ENCODE results near the gene BHMT2. TPM values are rescaled to one million over a fixed set of nuclear protein-coding genes. Genes with fewer than 3 reads are reported as not detected.

The BHMT2 gene
- polyA plus RNA-seq, 1 of the 3 experiments (the other 2 are of a cell fraction): not detected

- H3F3A ChIP-seq (replicated peaks; ENCODE audit: insufficient read depth): peaks cover 8% of the 10 kb centered on the region
- WGBS (ENCODE audit: low lambda C conversion rate): 71% methylated on average over 6 of the region's 6 CpGs
- no peaks in the 10 kb centered on the region for H3K27me3 ChIP-seq (ENCODE audit: insufficient read depth)
- peaks cover 0 to 12% of the 10 kb centered on the region in 2 experiments; a peak in 2 of 4 replicates for H3K4me1 ChIP-seq (ENCODE audit: control insufficient read depth in 1 of 2, insufficient read depth in 2 of 2, low read depth in 1 of 2, low read length in 1 of 2)
- no peak overlapping the region for H3K9ac ChIP-seq
- no peaks in the 10 kb centered on the region for H4K20me1 ChIP-seq (ENCODE audit: insufficient read depth)
- POLR2A ChIA-PET: interaction anchor here (1.2 kb wide), 1 partner anchor 105 kb away, joined by 7 read pairs; no protein-coding TSS in a partner anchor
- no peak overlapping the region for H3K4me3 ChIP-seq (ENCODE audit: low read depth in 2 of 2, low read length in 1 of 2)
- CTCF ChIA-PET: interaction anchor here (0.8 to 8.8 kb wide), 5 partner anchors 24 to 334 kb away, joined by 3 to 585 read pairs (median 3); no protein-coding TSS in a partner anchor
- H3K36me3 ChIP-seq (replicated peaks in 1 of 2; ENCODE audit: control insufficient read depth in 1 of 2, insufficient read depth in 2 of 2, low read length in 1 of 2): no peaks in the 10 kb centered on the region
- H3K27ac ChIP-seq (ENCODE audit: low read depth in 2 of 2, low read length in 1 of 2): peak overlapping the region in 1 of 2 experiments; percentile 39; a peak in 1 of 4 replicates
- H3K9me2 ChIP-seq: no peaks in the 10 kb centered on the region
- H3K4me2 ChIP-seq: no peak overlapping the region
- H3K79me2 ChIP-seq (ENCODE audit: insufficient read depth): no peaks in the 10 kb centered on the region
- TF ChIP-seq JUND (IDR thresholded peaks at IDR 0.05) (no peak), RCOR1 (IDR thresholded peaks at IDR 0.05; ENCODE audit: low read length) (0 out of 2 replicates have a peak, but pooled peaks have one; percentile 25), PBX3 (IDR thresholded peaks at IDR 0.05) (no peak), SMC3 (IDR thresholded peaks at IDR 0.05; ENCODE audit: low read depth, low read length) (peak; percentile 11; the same call in 1 of the 2 replicates), IRF3 (IDR thresholded peaks at IDR 0.05; ENCODE audit: low read depth, low read length) (no peak), MXI1 (IDR thresholded peaks at IDR 0.05; ENCODE audit: low read depth, low read length) (no peak; the same call in 1 of the 2 replicates), EP300 (IDR thresholded peaks at IDR 0.05; ENCODE audit: borderline replicate concordance in 1 of 2, low read depth in 1 of 2, low read length in 1 of 2) (peak in 1 of 2 experiments; percentile 43; a peak in 1 of 4 replicates), RAD21 (IDR thresholded peaks at IDR 0.05; ENCODE audit: low read length) (0 out of 2 replicates have a peak, but pooled peaks have one; percentile 5)
- TF ChIP-seq, protein P1, sequence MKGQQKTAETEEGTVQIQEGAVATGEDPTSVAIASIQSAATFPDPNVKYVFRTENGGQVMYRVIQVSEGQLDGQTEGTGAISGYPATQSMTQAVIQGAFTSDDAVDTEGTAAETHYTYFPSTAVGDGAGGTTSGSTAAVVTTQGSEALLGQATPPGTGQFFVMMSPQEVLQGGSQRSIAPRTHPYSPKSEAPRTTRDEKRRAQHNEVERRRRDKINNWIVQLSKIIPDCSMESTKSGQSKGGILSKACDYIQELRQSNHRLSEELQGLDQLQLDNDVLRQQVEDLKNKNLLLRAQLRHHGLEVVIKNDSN (IDR thresholded peaks at IDR 0.05; ENCODE audit: borderline replicate concordance, low read depth): no peak
- H3K9me3 ChIP-seq: no peaks in the 10 kb centered on the region
- no peak overlapping the region for H2AFZ ChIP-seq (ENCODE audit: low read depth)
- DNase-seq: peak; percentile 66
These were observed 61.2 kb downstream of the BHMT2 start for GRCh38 chr5:79130781-79131180.

DNA sequence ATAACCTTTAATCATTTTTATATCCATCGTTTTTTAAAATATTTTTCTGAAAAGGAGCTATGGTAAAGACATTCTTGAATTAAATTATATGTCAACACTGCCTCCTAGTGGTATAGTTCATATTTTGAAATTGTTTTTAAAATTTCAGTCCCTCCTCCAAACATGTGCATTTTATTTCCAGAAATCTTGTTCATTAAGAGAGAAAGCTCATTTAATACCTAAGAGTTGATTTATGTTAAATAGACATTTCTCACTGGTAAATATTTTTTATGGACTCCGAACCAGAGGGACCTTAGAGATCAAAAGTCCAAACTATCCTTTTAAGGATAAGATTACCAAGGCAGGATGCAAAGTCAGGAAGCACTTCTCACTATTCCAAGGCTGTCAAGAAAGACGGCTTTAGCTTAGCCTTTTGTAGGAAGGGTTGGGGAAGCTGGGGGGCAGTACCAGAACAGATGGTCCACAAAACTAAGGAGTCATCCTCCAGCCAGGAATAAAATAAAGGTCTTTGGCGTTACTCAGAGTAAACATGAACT is 63.6 kb downstream of the BHMT2 start:
- Histone ChIP-seq H3K36me3 (replicated peaks in 1 of 2; ENCODE audit: control insufficient read depth in 1 of 2, insufficient read depth in 2 of 2, low read length in 1 of 2) (no peaks in the 10 kb centered on the region), H3K4me3 (ENCODE audit: low read depth in 2 of 2, low read length in 1 of 2) (peak overlapping the region; percentile 43 to 59), H3F3A (replicated peaks; ENCODE audit: insufficient read depth) (peaks cover 8% of the 10 kb centered on the region), H3K9me2 (no peaks in the 10 kb centered on the region), H3K4me1 (ENCODE audit: control insufficient read depth in 1 of 2, insufficient read depth in 2 of 2, low read depth in 1 of 2, low read length in 1 of 2) (peaks cover 0 to 12% of the 10 kb centered on the region in 2 experiments; a peak in 2 of 4 replicates), H3K27ac (ENCODE audit: low read depth in 2 of 2, low read length in 1 of 2) (peak overlapping the region; percentile 74 to 82), H3K79me2 (ENCODE audit: insufficient read depth) (no peaks in the 10 kb centered on the region), H3K9me3 (no peaks in the 10 kb centered on the region), H3K4me2 (peak overlapping the region; percentile 84), H4K20me1 (ENCODE audit: insufficient read depth) (no peaks in the 10 kb centered on the region), H3K27me3 (ENCODE audit: insufficient read depth) (no peaks in the 10 kb centered on the region), H3K9ac (peak overlapping the region; percentile 48; the same call in 1 of the 2 replicates), H2AFZ (ENCODE audit: low read depth) (peak overlapping the region; percentile 78)
- ChIA-PET CTCF (interaction anchor here (0.6 to 8.8 kb wide), 84 partner anchors 9 to 951 kb away, joined by 3 to 585 read pairs (median 5); partner anchors contain the start of genes ARSB, BHMT2, HOMER1 and JMY), POLR2A (interaction anchor here (0.9 to 1.6 kb wide), 3 partner anchors 108 to 148 kb away, joined by 3 to 9 read pairs (median 4); partner anchors contain the start of gene ARSB)
- TF ChIP-seq SMC3 (IDR thresholded peaks at IDR 0.05; ENCODE audit: low read depth, low read length): 0 out of 2 replicates have a peak, but pooled peaks have one; percentile 20
- TF ChIP-seq RAD21 (IDR thresholded peaks at IDR 0.05; ENCODE audit: low read length): peak; percentile 69
- no peak for TF ChIP-seq TCF12 (IDR thresholded peaks at IDR 0.05)
- TF ChIP-seq GABPA (IDR thresholded peaks at IDR 0.05; ENCODE audit: low read depth): no peak
- TF ChIP-seq EP300 (IDR thresholded peaks at IDR 0.05; ENCODE audit: borderline replicate concordance in 1 of 2, low read depth in 1 of 2, low read length in 1 of 2): 0 out of 4 replicates have a peak, but pooled peaks of 1 of the 2 experiments have one; percentile 7
- no peak for TF ChIP-seq CHD2 (IDR thresholded peaks at IDR 0.05; ENCODE audit: low read length, partially characterized antibody)
- no peak for TF ChIP-seq GATA2 (CRISPR knock-in tag; IDR thresholded peaks at IDR 0.05)
- TF ChIP-seq, protein P2, sequence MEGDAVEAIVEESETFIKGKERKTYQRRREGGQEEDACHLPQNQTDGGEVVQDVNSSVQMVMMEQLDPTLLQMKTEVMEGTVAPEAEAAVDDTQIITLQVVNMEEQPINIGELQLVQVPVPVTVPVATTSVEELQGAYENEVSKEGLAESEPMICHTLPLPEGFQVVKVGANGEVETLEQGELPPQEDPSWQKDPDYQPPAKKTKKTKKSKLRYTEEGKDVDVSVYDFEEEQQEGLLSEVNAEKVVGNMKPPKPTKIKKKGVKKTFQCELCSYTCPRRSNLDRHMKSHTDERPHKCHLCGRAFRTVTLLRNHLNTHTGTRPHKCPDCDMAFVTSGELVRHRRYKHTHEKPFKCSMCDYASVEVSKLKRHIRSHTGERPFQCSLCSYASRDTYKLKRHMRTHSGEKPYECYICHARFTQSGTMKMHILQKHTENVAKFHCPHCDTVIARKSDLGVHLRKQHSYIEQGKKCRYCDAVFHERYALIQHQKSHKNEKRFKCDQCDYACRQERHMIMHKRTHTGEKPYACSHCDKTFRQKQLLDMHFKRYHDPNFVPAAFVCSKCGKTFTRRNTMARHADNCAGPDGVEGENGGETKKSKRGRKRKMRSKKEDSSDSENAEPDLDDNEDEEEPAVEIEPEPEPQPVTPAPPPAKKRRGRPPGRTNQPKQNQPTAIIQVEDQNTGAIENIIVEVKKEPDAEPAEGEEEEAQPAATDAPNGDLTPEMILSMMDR (IDR thresholded peaks at IDR 0.05): peak; percentile 57
- DNase-seq: peak; percentile 30
- WGBS (ENCODE audit: low lambda C conversion rate): 0% methylated on average over 4 of the region's 4 CpGs

Data from SK-N-SH (cell line).